ENCODE data around the gene TNFAIP8L3. TPM values are rescaled to one million over a fixed set of nuclear protein-coding genes. Genes with fewer than 3 reads are reported as not detected.

The TNFAIP8L3 gene
- total and polyA plus RNA-seq, 4 donors: 24.5 to 48.4 (median 27.2) TPM

DNA sequence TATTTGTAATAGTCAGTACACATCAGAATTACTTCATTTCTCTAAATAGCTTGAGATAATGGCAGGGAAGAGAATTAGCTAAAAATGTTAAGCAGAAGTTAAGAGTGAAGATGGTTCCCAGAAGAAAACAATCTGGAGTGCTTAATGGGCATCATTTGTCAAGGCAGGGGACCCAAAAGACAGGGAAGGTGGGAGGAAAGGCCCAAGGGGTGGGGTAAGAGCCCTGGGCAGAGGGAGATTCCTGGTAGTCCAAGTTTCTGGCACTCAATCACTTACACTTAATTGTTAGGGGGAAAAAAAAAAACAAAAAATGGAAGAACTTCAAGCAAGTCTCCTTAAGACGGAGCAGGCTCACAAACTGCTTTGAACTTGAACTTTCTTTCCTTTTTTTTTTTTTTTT, 28.9 kb downstream of the TNFAIP8L3 start:
- ATAC-seq (ENCODE audit: low FRiP score) (peak; percentile 50), DNase-seq (no peak)
- intact Hi-C loops (cut with DNase I): no loop called here
- 66 to 67% methylated on average over 1 of the region's 1 CpG for WGBS, 2 donors
- Histone ChIP-seq H3K4me3 (ENCODE audit: low read length in 2 of 2) (no peak overlapping the region), H3K27me3 (ENCODE audit: control insufficient read depth in 1 of 2, insufficient read depth in 2 of 2, low read length in 1 of 2) (no peaks in the 10 kb centered on the region), H3K36me3 (ENCODE audit: control insufficient read depth in 1 of 2, insufficient read depth in 2 of 2, low read length in 1 of 2) (no peaks in the 10 kb centered on the region), H3K27ac (ENCODE audit: low read depth in 1 of 2, low read length in 2 of 2) (no peak overlapping the region), H3K4me1 (ENCODE audit: control insufficient read depth in 1 of 2, insufficient read depth in 2 of 2, low read length in 2 of 2) (no peaks in the 10 kb centered on the region), H3K9me3 (ENCODE audit: control insufficient read depth, low read length) (no peaks in the 10 kb centered on the region)

DNA sequence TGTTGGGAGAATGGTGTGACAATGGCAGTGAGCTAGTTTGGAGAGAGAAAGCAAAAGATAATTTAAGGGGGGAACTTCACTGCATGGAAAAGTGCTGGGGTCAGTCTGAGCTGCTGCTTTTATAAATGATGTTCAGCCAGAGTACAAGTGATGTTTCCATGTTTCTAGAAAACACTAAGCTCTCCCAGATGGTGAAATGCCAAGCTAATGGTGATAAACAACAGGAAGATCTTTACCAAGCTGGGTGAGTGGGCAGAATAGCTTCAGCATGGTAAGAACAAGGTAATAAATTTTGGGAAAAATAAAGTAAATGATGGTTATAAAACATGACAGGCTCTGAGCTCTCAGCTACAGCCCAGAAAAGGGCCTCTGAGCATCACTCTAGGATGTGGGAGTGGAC, 29.4 kb downstream of the TNFAIP8L3 start:
- no peaks in the 10 kb centered on the region for H3K36me3 ChIP-seq (ENCODE audit: control insufficient read depth in 1 of 2, insufficient read depth in 2 of 2, low read length in 1 of 2)
- intact Hi-C loops (cut with DNase I): no loop called here
- H3K9me3 ChIP-seq (ENCODE audit: control insufficient read depth, low read length): no peaks in the 10 kb centered on the region
- no peak overlapping the region for H3K4me3 ChIP-seq (ENCODE audit: low read length in 2 of 2)
- DNase-seq (no peak), ATAC-seq (ENCODE audit: low FRiP score) (no peak)
- no peaks in the 10 kb centered on the region for H3K4me1 ChIP-seq (ENCODE audit: control insufficient read depth in 1 of 2, insufficient read depth in 2 of 2, low read length in 2 of 2)
- no peak overlapping the region for H3K27ac ChIP-seq (ENCODE audit: low read depth in 1 of 2, low read length in 2 of 2)
- no peaks in the 10 kb centered on the region for H3K27me3 ChIP-seq (ENCODE audit: control insufficient read depth in 1 of 2, insufficient read depth in 2 of 2, low read length in 1 of 2)

DNA sequence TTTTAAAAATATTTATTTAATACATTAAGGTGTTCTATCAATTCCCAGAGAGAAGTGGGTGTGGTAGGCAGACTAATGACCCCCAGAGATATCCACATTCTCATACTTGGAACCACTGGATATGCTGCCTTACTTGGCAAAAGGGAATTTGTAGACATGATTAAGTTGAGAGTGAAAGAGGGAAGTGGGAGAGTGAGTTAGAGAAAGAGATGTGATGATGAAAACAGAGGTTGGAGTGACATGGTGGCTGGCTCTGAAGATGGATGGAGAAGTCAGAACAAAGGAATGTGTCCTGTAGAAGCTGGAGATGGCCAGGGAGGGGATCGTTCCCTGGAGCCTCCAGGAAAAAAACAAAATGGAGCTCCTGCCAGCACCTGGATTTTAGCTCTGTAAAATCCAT, 32.0 kb downstream of the TNFAIP8L3 start:
- Histone ChIP-seq H3K4me3 (ENCODE audit: low read length in 2 of 2) (no peak overlapping the region), H3K9me3 (ENCODE audit: control insufficient read depth, low read length) (no peaks in the 10 kb centered on the region), H3K36me3 (ENCODE audit: control insufficient read depth in 1 of 2, insufficient read depth in 2 of 2, low read length in 1 of 2) (no peaks in the 10 kb centered on the region), H3K27ac (ENCODE audit: low read depth in 1 of 2, low read length in 2 of 2) (no peak overlapping the region), H3K27me3 (ENCODE audit: control insufficient read depth in 1 of 2, insufficient read depth in 2 of 2, low read length in 1 of 2) (no peaks in the 10 kb centered on the region), H3K4me1 (ENCODE audit: control insufficient read depth in 1 of 2, insufficient read depth in 2 of 2, low read length in 2 of 2) (no peaks in the 10 kb centered on the region)
- intact Hi-C loops (cut with DNase I): no loop called here
- ATAC-seq (ENCODE audit: low FRiP score): no peak
- no peak for DNase-seq
- 65% methylated on average over 1 of the region's 1 CpG for WGBS, 2 donors

DNA sequence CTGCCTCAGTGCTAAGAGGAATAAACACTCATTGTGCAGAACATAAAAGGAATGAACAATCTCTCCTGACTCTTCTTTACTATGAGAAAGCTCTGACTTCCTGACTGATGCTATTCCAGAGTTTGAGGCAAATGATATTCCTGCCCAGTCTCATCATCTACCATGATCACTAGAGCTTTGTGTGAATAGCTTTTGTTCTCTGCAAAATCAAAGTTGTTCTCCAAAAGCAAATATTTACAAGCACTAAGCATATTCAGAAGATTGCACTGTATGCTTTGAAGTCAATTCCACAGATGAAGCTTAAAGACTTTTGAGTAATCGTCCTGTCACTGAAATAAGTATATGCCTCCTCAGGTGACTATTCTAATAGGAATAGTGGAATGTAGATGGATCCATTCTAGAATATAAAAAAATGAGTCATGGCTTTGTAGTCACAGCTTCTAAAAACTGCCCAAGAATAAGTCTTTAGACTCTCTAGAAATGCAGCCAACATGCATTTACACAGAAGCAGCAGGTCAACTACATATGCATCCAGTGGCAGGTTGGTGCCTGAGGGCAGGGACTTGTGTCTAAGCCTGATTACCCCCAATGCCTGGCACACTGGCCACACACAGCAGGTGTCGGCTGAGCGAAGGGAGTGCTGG, 34.6 kb downstream of the TNFAIP8L3 start:
- ATAC-seq (ENCODE audit: low FRiP score) (no peak), DNase-seq (no peak)
- Histone ChIP-seq H3K27ac (ENCODE audit: low read depth in 1 of 2, low read length in 2 of 2) (no peak overlapping the region), H3K4me3 (ENCODE audit: low read length in 2 of 2) (no peak overlapping the region), H3K36me3 (ENCODE audit: control insufficient read depth in 1 of 2, insufficient read depth in 2 of 2, low read length in 1 of 2) (peaks cover 0 to 4% of the 10 kb centered on the region in 2 donors), H3K27me3 (ENCODE audit: control insufficient read depth in 1 of 2, insufficient read depth in 2 of 2, low read length in 1 of 2) (no peaks in the 10 kb centered on the region), H3K4me1 (ENCODE audit: control insufficient read depth in 1 of 2, insufficient read depth in 2 of 2, low read length in 2 of 2) (no peaks in the 10 kb centered on the region), H3K9me3 (ENCODE audit: control insufficient read depth, low read length) (no peaks in the 10 kb centered on the region)
- intact Hi-C loops (cut with DNase I): no loop called here
- WGBS, 2 donors: 95 to 97% methylated on average over 3 of the region's 3 CpGs

DNA sequence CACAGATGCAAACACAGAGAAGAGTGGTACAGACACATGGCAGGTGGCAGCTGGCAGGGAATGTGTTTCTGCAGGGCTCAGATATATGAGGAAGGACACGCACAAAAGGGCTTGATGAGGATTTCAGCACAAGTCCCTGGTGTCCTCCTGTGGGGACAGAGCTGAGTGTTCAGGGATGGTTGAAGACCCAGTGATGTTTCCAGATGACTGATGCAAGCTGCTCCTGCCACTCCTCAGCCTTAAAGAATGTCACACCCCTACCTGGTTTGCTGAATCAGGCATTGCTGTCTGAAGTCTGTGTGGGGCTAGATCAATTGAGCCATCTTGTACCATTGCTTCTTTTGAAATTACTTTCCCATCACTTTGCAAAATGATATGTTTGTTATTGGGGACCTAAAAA, 40.2 kb downstream of the TNFAIP8L3 start:
- peaks cover 0 to 8% of the 10 kb centered on the region in 2 donors for H3K36me3 ChIP-seq (ENCODE audit: control insufficient read depth in 1 of 2, insufficient read depth in 2 of 2, low read length in 1 of 2)
- no peak for DNase-seq
- H3K27ac ChIP-seq (ENCODE audit: low read depth in 1 of 2, low read length in 2 of 2): no peak overlapping the region
- no peak for ATAC-seq (ENCODE audit: low FRiP score)
- no peaks in the 10 kb centered on the region for H3K9me3 ChIP-seq (ENCODE audit: control insufficient read depth, low read length)
- intact Hi-C loops (cut with DNase I): no loop called here
- H3K27me3 ChIP-seq (ENCODE audit: control insufficient read depth in 1 of 2, insufficient read depth in 2 of 2, low read length in 1 of 2): no peaks in the 10 kb centered on the region
- WGBS, 2 donors: 97 to 100% methylated on average over 1 of the region's 1 CpG
- H3K4me3 ChIP-seq (ENCODE audit: low read length in 2 of 2): no peak overlapping the region
- H3K4me1 ChIP-seq (ENCODE audit: control insufficient read depth in 1 of 2, insufficient read depth in 2 of 2, low read length in 2 of 2): peaks cover 0 to 7% of the 10 kb centered on the region in 2 donors

DNA sequence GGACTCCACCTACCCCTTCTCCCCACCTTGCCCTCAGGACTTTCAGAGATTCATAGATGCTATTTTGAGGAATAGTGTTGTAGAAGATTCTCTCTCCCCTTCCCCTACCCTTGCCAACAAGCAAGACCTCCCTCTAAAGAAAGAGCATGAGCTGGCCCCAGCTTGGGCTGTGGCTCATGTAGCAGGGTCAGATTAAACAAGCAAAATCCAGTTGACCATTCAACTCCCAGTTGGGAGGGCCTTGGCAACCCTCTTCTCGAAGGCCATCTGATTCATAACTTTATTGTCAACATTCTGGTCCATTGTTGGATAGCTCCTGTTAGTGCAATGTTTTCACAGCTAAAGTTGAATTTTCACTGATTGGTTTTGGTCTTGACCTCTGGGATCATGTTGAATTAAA, 41.1 kb downstream of the TNFAIP8L3 start:
- Histone ChIP-seq H3K9me3 (ENCODE audit: control insufficient read depth, low read length) (no peaks in the 10 kb centered on the region), H3K27me3 (ENCODE audit: control insufficient read depth in 1 of 2, insufficient read depth in 2 of 2, low read length in 1 of 2) (no peaks in the 10 kb centered on the region), H3K27ac (ENCODE audit: low read depth in 1 of 2, low read length in 2 of 2) (no peak overlapping the region), H3K4me3 (ENCODE audit: low read length in 2 of 2) (no peak overlapping the region), H3K4me1 (ENCODE audit: control insufficient read depth in 1 of 2, insufficient read depth in 2 of 2, low read length in 2 of 2) (peaks cover 0 to 7% of the 10 kb centered on the region in 2 donors), H3K36me3 (ENCODE audit: control insufficient read depth in 1 of 2, insufficient read depth in 2 of 2, low read length in 1 of 2) (peaks cover 0 to 8% of the 10 kb centered on the region in 2 donors)
- WGBS, 2 donors: 78 to 79% methylated on average over 1 of the region's 1 CpG
- DNase-seq: no peak
- ATAC-seq (ENCODE audit: low FRiP score): no peak
- intact Hi-C loops (cut with DNase I): no loop called here

DNA sequence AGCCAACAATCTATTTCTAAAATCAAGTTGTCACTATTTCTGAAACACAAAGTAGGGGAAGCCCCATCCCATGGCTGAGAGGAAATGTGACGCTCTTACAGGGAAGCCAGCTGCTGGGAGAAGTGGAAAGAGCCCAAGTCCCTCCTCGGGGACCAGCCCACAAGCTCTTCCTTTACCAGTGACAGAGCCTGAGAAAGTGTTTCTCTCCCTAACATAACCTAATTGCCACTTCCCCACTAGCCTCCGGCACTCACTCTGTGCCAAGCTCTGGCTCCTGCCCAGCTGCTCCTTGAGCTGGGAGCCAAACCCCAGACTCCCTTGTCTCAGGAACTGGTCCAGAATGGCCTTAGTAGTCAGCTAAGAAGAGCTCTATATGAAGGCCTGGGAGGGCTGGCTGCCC, 42.9 kb downstream of the TNFAIP8L3 start:
- WGBS, 2 donors: 2 to 8% methylated on average over 3 of the region's 3 CpGs

DNA sequence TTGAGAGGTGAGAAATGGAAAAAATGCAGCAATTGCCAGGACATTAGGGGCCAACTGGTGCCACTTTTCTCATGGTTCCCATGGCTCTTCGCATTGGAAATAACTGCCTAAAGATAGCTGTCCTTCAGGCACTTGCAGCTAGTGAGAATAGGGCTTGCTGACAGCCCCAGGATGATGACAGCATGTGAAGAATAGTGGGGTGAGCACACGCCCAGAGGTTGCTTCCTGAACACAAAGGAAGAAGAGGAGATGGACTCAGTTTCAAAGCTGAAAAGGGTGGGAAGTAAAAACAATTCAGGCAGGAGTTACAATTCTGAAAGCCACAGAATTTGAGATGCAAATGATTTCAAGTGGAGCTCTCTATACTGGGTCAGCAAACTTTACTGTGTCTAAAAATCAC, 45.6 kb downstream of the TNFAIP8L3 start:
- 90 to 91% methylated on average over 2 of the region's 2 CpGs for WGBS, 2 donors
- no peaks in the 10 kb centered on the region for H3K36me3 ChIP-seq (ENCODE audit: control insufficient read depth in 1 of 2, insufficient read depth in 2 of 2, low read length in 1 of 2)
- DNase-seq (no peak), ATAC-seq (ENCODE audit: low FRiP score) (no peak)
- no peaks in the 10 kb centered on the region for H3K9me3 ChIP-seq (ENCODE audit: control insufficient read depth, low read length)
- no peak overlapping the region for H3K27ac ChIP-seq (ENCODE audit: low read depth in 1 of 2, low read length in 2 of 2)
- intact Hi-C loops (cut with DNase I): no loop called here
- no peaks in the 10 kb centered on the region for H3K27me3 ChIP-seq (ENCODE audit: control insufficient read depth in 1 of 2, insufficient read depth in 2 of 2, low read length in 1 of 2)
- H3K4me1 ChIP-seq (ENCODE audit: control insufficient read depth in 1 of 2, insufficient read depth in 2 of 2, low read length in 2 of 2): peaks cover 0 to 7% of the 10 kb centered on the region in 2 donors
- no peak overlapping the region for H3K4me3 ChIP-seq (ENCODE audit: low read length in 2 of 2)

More for the DNA sequence above, 42.9 kb downstream of the TNFAIP8L3 start:
- Histone ChIP-seq H3K36me3 (ENCODE audit: control insufficient read depth in 1 of 2, insufficient read depth in 2 of 2, low read length in 1 of 2) (peaks cover 0 to 5% of the 10 kb centered on the region in 2 donors), H3K4me3 (ENCODE audit: low read length in 2 of 2) (no peak overlapping the region), H3K4me1 (ENCODE audit: control insufficient read depth in 1 of 2, insufficient read depth in 2 of 2, low read length in 2 of 2) (peaks cover 0 to 7% of the 10 kb centered on the region in 2 donors), H3K9me3 (ENCODE audit: control insufficient read depth, low read length) (no peaks in the 10 kb centered on the region), H3K27me3 (ENCODE audit: control insufficient read depth in 1 of 2, insufficient read depth in 2 of 2, low read length in 1 of 2) (no peaks in the 10 kb centered on the region), H3K27ac (ENCODE audit: low read depth in 1 of 2, low read length in 2 of 2) (no peak overlapping the region)
- DNase-seq (peak; percentile 84 to 85), ATAC-seq (ENCODE audit: low FRiP score) (peak; percentile 74)
- intact Hi-C loops (cut with DNase I): no loop called here

DNA sequence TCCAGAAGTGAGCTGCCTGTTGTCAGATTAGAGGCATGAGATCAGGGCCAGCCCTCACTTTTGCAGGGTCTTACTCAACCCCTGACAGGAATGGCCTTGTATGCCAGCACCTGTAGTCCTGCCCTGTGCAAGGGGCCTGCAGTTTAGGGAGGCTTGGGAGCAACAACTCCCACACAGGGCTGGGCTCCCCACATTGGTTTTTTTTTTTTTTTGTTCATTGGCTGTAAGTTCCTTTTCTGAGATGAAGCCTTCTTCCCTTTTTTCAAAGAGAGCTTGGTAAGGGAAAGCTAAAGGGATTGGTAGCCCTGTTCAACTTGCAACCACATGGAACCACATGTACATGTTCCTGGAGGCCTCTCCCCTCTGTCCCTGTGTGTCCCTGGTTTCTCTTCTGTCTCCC, 46.4 kb downstream of the TNFAIP8L3 start:
- Histone ChIP-seq H3K27me3 (ENCODE audit: control insufficient read depth in 1 of 2, insufficient read depth in 2 of 2, low read length in 1 of 2) (no peaks in the 10 kb centered on the region), H3K36me3 (ENCODE audit: control insufficient read depth in 1 of 2, insufficient read depth in 2 of 2, low read length in 1 of 2) (no peaks in the 10 kb centered on the region), H3K27ac (ENCODE audit: low read depth in 1 of 2, low read length in 2 of 2) (no peak overlapping the region), H3K4me3 (ENCODE audit: low read length in 2 of 2) (no peak overlapping the region), H3K4me1 (ENCODE audit: control insufficient read depth in 1 of 2, insufficient read depth in 2 of 2, low read length in 2 of 2) (peaks cover 0 to 7% of the 10 kb centered on the region in 2 donors), H3K9me3 (ENCODE audit: control insufficient read depth, low read length) (no peaks in the 10 kb centered on the region)
- DNase-seq (no peak), ATAC-seq (ENCODE audit: low FRiP score) (no peak)
- intact Hi-C loops (cut with DNase I): no loop called here
